AG04449 (cell line): Measurements from ENCODE around the gene TEF.
"Not testable (repeated sequence)": the region's sequence is repeated elsewhere in the genome, so short reads cannot be mapped to it uniquely, and the experiment has no call there.

ENCODE experiments used
- CTCF ChIA-PET: fragments of 350-600 bp; formaldehyde crosslinking; extraction: SDS; loops from one replicate; lab custom pipeline; 2021; ENCODE audit warnings: antibody characterized with exemption; lab: Yijun Ruan, JAX
- POLR2A ChIA-PET: fragments of 400-600, 350-600 bp; formaldehyde crosslinking; extraction: SDS; loops from one replicate; lab custom pipeline; 2020; ENCODE audit warnings: antibody characterized with exemption, inconsistent platforms; lab: Yijun Ruan, JAX
- DNase-seq: peaks from one replicate; pipeline ENCODE4 v3.0.0-alpha.2; 2010; ENCODE audit warnings: low read depth, low spot score
- H3K4me3 ChIP-seq: 2 replicates; pipeline ENCODE4 v1.5.1; 2011; ENCODE audit warnings: low read depth, mild to moderate bottlenecking, control low read depth, low read length
- TF ChIP-seq, protein P1 (sequence below): IDR thresholded peaks from one replicate; pipeline ENCODE4 v1.5.1; 2011; ENCODE audit warnings: mild to moderate bottlenecking, moderate library complexity, low read length, control low read depth, inconsistent platforms; ENCODE audit not compliant: insufficient read depth; ENCODE audit errors: missing control alignments

Gene TEF

DNA sequence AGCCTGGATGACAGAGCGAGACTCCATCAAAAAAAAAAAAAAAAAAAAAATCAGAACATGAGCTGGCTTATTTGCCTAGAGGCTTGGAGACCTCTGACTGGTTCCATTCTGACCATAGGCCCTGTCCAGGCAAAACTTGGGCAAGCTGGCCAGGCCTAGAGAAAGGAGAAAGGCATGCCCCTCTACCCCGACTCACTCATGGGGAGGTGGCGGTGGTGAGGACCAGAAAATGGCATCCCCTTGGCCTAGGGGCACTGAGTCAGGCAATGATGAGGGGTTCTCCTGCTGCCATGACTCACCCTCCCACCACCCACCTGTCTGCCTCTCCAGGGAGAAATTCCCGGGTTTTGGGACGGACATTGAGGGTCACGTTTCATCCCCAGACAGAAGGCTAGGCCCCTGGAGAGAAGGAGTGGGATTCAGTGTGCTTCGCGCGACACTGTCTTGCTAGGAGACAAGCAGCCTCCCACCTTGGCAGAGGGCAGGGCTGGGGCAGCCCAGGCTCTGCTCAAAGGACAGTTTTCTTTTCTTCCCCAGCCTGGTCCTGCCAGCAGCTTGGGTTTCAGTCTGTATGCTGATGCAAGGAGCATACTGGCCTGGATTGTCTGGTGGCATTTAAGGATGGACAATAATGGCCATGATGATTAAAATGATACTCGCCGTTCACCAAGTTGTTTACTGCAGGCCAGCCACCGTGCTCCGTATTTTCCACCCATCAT, 47.6 kb downstream of the TEF start:
- ChIA-PET CTCF (no interaction called here), POLR2A (interaction anchor here (0.7 to 3.5 kb wide), 2 partner anchors 17 to 25 kb away, joined by 3 to 13 read pairs; partner anchors contain the start of gene TOB2)
- DNase-seq, result no peak
- TF ChIP-seq, protein P1, sequence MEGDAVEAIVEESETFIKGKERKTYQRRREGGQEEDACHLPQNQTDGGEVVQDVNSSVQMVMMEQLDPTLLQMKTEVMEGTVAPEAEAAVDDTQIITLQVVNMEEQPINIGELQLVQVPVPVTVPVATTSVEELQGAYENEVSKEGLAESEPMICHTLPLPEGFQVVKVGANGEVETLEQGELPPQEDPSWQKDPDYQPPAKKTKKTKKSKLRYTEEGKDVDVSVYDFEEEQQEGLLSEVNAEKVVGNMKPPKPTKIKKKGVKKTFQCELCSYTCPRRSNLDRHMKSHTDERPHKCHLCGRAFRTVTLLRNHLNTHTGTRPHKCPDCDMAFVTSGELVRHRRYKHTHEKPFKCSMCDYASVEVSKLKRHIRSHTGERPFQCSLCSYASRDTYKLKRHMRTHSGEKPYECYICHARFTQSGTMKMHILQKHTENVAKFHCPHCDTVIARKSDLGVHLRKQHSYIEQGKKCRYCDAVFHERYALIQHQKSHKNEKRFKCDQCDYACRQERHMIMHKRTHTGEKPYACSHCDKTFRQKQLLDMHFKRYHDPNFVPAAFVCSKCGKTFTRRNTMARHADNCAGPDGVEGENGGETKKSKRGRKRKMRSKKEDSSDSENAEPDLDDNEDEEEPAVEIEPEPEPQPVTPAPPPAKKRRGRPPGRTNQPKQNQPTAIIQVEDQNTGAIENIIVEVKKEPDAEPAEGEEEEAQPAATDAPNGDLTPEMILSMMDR, result no peak
- no peak overlapping the region for H3K4me3 ChIP-seq

DNA sequence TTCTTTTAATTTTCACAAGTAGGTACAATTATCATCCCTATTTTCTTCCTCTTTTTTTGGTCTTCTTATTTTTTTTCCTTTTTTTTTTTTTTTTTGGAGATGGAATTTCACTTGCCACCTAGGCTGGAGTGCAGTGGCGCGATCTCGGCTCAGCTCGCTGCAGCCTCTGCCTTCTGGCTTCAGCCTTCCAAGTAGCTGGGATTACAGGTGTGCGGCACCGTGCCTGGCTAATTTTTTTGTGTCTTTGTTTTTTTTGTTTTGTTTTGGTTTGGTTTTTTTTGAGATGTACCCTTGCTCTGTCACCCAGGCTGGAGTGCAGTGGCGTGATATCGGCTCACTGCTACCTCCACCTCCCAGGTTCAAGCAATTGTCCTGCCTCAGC, 48.2 kb downstream of the TEF start:
- TF ChIP-seq, protein P1, result no peak
- H3K4me3 ChIP-seq, result no peak overlapping the region
- no peak for DNase-seq
- CTCF ChIA-PET, result no interaction called here
- POLR2A ChIA-PET, result interaction anchor here (3.5 kb wide), 1 partner anchor 16 kb away, joined by 13 read pairs; the partner anchor contains the start of gene TOB2

DNA sequence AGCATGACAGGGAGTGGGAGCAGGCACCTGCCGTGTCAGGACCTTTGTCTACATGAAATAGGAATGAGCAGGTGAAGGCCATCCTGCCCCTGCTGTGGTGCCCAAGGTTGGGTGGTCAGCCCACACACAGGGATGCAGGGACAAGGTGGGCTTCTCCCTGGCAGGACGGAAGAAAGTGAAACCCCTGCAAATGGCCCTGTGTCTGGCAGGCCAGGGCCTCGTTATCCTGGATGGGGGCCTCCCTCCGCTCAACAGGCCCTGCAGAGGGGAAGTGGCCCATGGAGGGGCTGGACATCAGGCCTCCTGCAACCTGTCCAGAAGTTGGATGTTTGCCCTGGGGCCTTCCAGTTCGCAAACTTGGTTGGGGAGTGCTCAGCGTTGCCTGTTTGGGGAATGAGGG, 49.9 kb downstream of the TEF start:
- ChIA-PET POLR2A (interaction anchor here (0.7 kb wide), 1 partner anchor 9 kb away, joined by 5 read pairs; no protein-coding TSS in a partner anchor), CTCF (no interaction called here)
- TF ChIP-seq, protein P1, result no peak
- no peak for DNase-seq
- no peak overlapping the region for H3K4me3 ChIP-seq

DNA sequence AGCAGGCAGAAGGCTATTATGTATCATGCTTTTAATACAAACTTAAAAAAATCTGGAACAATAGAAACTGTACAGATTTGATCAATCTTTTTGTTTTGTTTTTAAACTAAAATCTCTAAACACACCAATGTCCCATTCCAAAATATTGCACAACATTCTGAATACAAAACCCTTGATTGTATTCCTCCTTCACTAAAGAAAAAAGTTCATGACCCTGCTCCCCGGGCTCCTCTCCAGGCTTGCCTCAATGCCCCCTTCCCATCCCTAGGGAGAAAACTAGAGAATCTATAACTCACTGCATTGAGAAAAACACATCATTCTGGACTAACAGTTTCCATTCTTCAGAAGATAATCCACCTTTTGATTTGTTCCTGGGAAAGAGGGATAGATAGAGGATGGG, 51.7 kb downstream of the TEF start:
- POLR2A ChIA-PET, CTCF ChIA-PET, DNase-seq, H3K4me3 ChIP-seq: not testable (repeated sequence)

DNA sequence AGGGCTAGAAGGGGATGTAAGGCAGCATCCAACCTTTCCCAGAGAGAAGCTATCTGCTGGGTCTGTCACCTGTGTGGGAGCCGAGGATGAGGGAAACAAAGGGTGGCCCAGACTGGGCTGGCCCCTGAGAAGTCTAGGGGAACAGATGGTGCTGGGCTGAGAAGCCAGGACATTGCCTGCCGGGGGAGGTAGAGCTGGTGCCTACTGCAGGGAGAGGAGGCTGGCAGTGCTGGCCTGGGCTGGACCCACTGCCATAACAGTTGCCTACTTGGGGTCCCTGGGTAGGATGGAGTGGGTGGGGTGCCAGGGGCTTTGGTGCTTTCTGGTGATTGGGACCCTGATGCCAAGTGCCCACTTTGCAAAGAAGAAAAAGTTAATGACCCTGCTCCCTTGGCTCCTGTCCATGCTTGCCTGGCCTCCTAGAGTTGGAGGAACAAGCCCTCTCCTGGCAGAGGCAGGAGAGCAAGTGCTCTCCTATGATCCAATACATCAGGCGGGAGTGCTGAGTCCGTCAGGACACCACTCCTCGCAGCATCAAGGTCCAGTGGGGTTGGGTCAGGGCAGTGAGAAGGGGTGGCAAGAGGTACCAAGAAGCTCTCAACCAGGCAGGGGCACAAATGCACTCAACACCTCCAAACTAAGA, 52.7 kb downstream of the TEF start:
- CTCF ChIA-PET, result interaction anchor here (1.0 to 1.6 kb wide), 3 partner anchors 12 to 84 kb away, joined by 3 to 6 read pairs (median 4); partner anchors contain the start of gene TOB2
- H3K4me3 ChIP-seq, DNase-seq, POLR2A ChIA-PET: not testable (repeated sequence)

DNA sequence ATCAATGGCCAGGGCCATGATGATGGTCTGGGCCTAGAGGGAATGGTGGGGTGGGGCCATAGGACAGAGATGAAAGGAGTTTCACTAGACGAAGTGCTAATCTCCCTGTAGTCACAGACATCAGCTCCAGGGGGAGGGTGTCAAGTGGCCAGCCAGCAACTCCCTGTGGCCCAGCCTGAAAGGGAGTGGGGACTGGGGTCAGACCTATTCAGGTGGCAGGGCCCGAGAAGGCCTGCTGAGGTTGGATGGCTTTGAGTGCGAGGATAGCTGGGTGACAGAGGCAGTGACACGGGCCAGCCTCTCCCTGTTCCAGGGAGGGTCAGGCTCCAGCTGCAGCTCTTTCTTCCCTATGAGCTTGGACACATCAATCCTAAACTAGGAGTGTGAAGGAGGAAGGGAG, 53.8 kb downstream of the TEF start:
- DNase-seq, result no peak
- POLR2A ChIA-PET, result interaction anchor here (0.6 to 2.4 kb wide), 2 partner anchors 8 to 10 kb away, joined by 3 to 13 read pairs; partner anchors contain the start of gene TOB2
- TF ChIP-seq, protein P1, result no peak
- no peak overlapping the region for H3K4me3 ChIP-seq
- CTCF ChIA-PET, result interaction anchor here (1.0 to 1.6 kb wide), 3 partner anchors 11 to 83 kb away, joined by 3 to 6 read pairs (median 4); partner anchors contain the start of gene TOB2
